Transverse colon (tissue), 4 donors: ENCODE results near the gene ZC3H18.

Experiments
- POLR2AphosphoS5 ChIP-seq, 3 donors: sonication (generic); formaldehyde crosslinking; IDR thresholded peaks; one replicate each; pipeline ENCODE4 v1.6.1; 2016; ENCODE audit warnings: antibody characterized with exemption in 3 of 3
- TF ChIP-seq, protein P1 (sequence below), 5 experiments: fragments of 200-600 bp in 3 of 5; fragments of 450-650 bp in 2 of 5; sonication (generic) in 3 of 5; IDR thresholded peaks; 1 replicate in 2 of 5; 2 replicates in 3 of 5; pipeline ENCODE4 v1.5.1; 2016 to 2017; ENCODE audit warnings: antibody characterized with exemption in 5 of 5, inconsistent platforms in 3 of 5, mild to moderate bottlenecking in 2 of 5, moderate library complexity in 1 of 5

DNA sequence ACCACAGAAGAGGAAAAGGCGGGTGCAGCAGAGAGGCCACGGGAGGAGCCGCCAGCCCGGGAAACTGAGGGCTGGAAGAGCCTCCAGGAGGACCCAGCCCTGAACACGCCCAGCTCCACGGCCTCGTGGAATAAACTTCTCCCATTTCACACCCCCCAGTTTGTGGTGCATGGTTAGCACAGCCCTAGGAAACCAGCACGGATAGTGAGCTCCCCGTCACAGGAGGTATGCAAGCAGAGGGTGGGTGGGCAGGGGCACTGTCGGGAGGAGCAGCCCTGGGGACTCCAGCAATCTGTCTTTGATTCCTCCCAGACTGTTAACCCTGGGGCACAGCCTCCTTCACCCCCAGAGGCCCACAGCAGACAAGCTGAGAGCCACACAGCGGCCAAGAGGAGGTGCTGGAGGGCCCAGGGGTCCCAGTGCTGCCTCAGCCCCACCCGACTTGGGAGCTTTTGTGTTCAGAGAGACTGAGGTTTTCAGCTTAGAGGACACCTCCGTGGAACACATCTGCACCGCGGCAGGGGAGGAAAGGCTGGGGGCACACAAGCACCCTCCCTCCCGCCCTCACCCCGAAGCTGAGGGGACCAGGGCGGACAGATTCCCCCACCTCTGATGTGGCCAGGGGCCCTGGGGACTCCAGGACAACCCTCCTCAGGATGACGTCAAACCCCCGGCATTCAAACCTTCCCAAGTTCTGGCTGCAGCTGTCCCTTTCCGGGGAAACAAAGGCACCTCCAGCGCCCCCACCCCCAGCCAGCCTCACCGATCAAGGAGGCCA lies 66.5 kb downstream of the ZC3H18 start:
- TF ChIP-seq, protein P1, sequence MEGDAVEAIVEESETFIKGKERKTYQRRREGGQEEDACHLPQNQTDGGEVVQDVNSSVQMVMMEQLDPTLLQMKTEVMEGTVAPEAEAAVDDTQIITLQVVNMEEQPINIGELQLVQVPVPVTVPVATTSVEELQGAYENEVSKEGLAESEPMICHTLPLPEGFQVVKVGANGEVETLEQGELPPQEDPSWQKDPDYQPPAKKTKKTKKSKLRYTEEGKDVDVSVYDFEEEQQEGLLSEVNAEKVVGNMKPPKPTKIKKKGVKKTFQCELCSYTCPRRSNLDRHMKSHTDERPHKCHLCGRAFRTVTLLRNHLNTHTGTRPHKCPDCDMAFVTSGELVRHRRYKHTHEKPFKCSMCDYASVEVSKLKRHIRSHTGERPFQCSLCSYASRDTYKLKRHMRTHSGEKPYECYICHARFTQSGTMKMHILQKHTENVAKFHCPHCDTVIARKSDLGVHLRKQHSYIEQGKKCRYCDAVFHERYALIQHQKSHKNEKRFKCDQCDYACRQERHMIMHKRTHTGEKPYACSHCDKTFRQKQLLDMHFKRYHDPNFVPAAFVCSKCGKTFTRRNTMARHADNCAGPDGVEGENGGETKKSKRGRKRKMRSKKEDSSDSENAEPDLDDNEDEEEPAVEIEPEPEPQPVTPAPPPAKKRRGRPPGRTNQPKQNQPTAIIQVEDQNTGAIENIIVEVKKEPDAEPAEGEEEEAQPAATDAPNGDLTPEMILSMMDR (IDR thresholded peaks at IDR 0.05), result no peak
- TF ChIP-seq POLR2AphosphoS5 (IDR thresholded peaks at IDR 0.05), result no peak
